NCI-H345 (cell line): ENCODE measurements around the gene VARS2.
A peak's percentile ranks its signal among the peaks of the same experiment; 100 is the strongest.

Source experiments
- DNase-seq: peaks from one replicate; lab custom pipeline; 2025; lab: John Stamatoyannopoulos, UW

The VARS2 gene

DNA sequence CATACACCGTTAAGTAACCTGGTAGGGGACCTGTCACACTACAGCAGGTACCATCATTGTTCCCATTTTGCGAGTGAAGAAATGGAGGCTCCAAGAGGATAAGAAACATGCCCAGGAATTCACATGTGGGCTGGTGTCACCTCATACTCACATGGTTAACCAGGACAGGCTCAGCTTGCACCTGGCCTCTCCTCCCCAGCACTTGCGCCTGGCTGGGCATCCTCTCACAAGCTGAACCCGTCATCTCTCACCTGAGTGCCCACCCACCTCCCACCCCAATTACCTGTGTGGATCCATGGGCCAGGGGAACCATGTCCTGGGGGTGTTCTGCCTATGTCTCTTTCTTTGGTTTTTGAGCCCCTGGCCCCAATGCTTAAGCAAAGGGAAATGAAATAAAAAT is 16.5 kb downstream of the VARS2 start:
- DNase-seq = no peak

DNA sequence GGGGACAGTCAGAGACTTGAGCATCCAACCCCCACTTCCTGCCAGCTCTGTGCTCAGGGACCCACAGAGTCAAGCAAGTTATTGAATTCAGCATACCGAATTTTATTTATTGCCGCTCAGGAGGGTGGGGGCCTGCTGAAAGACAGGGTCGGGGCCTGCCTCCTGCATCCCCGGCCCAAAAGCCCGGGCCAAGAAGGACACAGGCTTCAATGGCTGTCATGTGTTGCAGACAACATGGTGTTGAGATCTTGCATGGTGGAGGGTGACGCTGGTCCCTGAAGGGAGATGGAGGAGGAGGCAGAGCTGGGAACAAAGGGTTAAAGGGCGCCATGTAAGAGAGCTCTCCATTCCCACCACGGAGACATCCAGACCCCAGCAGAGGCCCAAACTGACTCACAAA is 17.2 kb downstream of the VARS2 start:
- DNase-seq = no peak

DNA sequence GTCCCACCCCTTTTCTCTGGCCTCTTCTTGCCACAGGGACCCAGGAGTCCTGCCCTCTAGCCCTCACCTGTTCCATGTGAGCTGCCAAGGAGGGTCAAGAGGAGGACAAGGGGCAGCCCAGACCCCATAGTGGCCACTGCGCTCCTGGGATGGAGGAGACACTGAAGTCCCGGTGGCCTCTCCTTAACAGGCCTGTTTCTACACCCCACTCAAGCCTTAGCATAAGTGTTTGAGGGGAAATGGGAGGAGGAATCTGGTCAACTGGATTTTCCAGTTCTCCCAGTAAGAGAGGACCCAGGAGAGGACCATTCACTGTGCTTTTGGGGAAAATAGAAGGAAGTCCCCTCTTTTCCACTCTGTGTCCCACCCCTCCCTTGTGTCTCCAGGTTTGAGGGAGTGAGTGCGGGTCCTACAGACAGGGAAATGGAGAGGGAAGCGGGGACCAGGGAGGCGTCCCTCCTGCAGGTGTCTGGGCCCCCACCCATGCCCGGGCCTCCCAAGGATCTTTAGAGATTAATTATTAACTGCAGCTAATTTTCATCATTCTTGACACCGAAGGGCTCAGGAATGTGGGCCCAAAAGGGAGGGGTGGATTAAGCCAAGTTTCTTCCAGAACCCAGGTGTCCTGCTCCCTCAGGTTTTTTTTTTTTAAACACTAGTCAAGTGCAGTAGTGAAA is 18.1 kb downstream of the VARS2 start, which contains the start of gene SFTA2:
SFTA2 (minus strand) TSS at position 202 of the 677 bp plus-strand sequence; CDS start at position 128, 74 bp downstream.
- no peak for DNase-seq

DNA sequence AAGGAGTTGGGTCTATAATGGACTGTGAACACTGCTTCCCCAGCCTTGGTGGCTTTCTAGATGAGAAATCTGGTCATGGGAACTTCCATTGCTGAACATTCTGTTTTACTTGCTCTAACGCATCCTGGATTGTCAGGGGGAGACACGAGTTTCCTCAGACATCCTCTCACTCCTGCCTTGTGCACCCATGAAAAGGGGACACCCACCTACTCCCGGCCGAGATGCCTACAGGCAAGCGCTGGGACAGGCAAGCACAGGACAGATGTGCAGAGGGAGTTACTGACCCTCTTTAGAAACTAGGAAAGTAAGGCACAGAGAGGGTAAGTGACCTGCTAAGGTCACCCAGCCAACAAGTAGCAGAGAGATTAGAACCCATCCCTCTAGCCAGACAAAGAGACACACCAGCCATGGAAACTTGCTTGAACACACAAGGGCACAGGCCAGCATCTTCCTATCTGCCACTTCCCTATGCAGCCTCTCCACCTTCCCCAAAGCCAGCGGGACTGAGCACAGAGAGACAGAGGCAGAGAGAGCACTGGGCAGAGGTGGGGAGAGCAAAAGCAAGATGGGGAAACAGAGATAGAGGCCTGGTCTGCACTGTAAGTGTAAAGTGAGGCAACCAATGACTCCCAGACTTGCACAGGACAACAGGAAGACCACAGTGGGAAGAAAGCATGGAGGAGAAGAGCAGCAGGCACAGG is 18.8 kb downstream of the VARS2 start:
- DNase-seq = no peak

DNA sequence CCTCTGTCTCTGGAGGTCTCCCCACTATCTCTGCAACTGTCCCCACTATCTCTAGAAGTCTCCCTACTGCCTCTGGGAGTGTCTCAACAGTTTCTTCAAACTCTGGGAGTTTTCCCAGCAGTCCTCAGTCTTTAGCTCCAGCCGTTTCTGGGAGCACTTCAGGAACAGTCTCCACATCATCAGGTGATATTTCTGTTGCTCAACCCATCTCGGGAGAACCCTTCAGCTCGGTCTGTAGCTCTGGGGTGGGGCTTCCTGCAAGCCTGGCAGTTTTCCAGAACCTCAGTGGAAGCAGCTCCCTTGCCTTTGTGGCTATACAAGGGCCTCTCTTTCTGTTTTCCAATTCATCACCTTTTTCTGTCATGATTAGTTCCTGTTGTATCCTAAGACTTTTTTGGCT is 21.0 kb downstream of the VARS2 start:
- DNase-seq = peak; percentile 53

DNA sequence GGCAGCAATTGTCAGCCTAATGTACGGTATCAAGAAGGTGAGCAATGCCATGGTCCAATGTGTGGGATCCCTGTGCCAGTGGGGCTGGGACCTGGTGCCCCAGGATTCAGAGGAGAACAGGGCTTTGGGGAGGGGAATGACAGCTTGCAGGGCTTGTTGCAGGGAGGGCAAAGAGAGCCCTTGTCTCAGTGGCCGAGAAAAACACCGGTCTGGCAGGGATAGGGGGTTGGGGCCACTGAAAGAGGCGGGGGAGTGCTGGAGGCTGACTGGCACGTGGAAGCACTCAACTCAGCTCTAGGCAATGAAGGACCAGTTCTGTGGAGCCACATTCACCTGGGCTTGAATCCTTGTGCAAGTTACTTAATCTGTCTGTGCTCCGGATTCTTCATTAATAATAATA is 23.2 kb downstream of the VARS2 start:
- no peak for DNase-seq

DNA sequence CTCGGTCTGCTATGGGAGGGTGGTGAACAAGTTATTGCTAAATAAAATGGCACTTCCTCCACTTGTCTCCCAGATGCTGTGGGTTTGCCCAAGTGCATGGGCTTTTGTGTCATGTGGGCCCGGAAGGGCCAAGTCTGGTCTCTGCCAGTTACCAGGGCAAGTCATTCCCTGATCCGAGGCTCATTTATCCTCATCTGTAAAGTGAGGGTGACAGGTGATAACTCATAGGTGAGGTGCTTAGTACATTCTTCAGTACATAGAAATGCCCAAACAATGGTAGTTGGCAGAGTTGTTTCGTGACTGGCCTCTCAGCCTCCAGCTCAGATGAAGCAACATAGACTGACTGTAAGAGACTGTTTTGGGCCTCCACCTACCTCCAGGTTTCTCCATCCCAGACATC is 24.7 kb downstream of the VARS2 start:
- DNase-seq = no peak

DNA sequence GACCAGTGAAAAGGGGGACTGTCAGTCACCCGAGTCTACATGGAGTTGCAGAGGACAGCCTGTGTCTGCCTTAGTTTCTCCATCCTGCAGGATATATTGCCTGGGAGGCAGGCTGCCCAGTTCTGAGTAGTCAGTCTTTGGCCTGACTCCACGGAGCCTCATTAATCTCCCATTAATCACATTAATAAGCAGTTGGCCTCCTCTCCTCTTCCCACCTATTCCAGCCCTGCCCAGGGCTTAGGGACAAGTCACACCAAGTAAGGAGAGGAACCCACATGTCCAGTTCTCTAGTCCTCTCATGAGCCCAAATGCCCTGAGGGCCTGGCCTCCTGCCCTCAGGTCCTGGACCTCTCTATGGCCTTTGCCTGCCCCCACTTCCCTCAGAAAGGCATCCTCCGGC is 25.4 kb downstream of the VARS2 start:
- DNase-seq = no peak

DNA sequence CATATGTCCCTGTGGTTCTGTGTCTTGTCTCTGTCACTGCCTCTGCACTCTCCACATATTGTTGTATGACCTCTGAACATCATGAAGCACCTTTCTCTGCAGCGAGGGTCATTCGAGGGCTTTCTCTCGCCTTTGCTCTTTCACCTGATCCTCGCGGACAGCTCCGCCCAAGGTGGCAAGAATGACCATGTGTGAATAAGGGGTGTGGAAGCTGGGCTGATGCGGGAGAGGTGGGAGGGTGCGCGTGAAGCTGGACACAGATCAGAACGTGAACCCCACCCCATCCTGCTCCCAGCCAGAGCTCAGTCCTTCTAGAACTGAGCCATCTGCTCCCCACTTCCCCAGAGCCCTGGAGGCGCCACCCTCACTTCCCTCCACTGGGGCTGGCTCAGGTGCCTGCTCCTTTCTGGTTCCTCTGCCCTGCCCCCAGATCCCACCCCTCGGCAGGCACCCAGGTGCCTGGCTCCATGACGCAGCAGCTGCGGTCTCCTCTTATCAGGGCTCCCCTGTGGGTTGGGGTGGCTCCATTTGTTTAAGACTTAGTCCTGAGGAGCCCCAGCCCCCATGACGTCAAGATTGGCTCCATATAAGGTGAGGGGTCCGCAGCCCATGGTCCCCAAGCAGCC is 26.4 kb downstream of the VARS2 start, which contains the start of gene MUCL3:
MUCL3 (plus strand) TSS at position 613 of the 626 bp plus-strand sequence. CDS start 27 bp downstream, outside the sequence.
- no peak for DNase-seq

DNA sequence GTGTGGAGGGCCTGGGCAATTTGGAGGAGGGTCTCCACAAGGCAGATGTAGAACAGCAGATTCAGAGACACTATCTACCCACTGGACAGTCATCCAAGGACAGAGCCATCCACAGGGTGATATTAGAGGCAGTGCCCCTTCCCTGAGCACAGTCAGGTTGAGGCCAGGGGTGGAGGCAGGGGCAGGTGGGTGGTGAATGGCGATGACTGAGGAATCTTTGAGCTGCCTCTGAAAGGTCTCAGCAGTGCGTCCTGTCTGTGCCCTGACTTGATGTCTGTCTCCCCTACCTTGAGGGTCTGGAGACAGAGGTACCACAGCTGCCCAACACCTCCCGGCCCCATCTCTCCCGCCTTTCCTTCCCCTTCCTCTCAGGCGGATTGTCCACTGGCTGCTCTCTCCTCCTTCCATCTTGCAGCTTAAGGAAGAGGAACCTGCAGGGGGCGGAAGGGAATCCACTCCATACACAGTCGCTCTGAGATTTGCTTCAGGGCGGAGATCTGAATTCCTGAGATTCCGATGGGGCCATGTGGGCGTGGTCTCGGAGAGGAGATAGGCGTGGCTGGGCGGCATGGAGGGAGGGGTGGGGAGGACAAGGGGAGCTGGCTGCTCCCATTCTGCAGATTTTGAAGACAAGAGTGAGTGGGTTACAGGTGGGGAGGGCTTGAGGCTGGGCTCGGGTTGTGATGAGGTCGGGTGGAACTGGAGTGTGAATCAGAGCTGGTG is 28.5 kb downstream of the VARS2 start:
- DNase-seq = no peak

DNA sequence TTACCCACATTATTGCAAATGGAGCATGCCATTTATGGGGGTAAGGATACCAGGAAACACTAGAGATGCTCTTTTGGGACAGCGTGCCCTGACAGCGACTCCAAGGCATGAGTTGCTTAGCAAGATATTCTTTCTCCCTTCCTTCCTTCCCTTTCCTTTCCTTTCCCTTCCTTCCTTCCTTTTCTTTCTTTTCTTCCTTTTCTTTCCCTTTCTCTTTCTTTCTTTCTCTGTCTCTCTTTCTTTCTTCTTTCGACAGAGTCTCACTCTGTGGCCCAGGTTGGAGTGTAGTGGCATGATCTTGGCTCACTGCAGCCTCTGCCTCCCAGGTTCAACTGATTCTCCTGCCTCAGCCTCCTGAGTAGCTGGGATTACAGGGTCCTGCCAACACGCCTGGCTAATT is 30.0 kb downstream of the VARS2 start:
- DNase-seq = no peak

DNA sequence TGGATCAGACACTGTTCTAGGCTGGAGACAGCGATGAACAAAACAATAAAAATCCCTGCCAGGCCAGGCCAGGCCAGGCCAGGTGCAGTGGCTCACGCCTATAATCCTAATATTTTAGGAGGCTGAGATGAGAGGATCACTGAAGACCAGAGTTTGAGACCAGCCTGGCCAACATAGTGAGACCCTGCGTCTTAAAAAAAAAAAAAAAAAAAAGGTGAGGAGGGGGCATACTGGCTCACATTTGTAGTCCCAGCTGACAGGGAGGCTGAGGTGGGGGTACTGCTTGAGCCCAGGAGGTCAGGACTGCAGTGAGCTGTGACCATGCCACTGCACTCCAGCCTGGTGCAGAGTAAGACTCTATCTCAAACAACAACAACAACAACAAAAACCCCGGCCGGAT is 31.2 kb downstream of the VARS2 start:
- DNase-seq = no peak

DNA sequence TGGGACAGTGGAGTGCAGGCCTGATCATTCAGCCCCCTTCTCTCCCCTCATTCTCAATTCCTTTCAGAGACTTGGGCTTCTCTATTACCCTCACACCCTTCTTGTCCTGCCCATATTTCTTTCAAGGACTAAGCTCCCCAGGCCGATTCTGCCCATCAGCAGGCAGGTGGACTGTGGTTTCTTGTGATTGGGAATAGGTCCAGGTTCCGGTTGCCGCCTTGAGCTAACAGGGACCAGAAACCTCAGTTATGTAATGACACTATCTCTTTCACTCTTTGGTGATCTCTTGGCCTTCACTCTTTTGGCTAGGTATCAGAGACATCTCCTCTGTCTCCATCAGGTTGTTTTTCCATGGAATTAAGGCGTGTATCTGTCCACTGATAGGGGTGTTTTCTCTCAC is 33.2 kb downstream of the VARS2 start:
- DNase-seq = no peak

DNA sequence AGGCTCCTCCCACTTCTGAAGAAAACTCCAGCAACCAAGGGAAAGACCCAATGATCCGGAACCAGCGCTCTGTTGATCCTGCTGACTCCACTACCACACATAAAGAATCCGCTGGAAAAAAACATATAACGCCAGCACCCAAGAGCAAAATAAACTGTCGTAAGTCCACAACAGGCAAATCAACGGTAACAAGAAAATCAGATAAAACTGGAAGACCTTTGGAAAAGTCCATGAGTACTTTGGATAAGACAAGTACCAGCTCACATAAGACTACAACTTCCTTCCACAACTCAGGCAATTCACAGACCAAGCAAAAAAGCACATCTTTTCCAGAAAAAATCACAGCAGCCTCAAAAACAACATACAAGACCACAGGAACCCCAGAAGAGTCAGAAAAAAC is 34.8 kb downstream of the VARS2 start:
- DNase-seq = no peak

DNA sequence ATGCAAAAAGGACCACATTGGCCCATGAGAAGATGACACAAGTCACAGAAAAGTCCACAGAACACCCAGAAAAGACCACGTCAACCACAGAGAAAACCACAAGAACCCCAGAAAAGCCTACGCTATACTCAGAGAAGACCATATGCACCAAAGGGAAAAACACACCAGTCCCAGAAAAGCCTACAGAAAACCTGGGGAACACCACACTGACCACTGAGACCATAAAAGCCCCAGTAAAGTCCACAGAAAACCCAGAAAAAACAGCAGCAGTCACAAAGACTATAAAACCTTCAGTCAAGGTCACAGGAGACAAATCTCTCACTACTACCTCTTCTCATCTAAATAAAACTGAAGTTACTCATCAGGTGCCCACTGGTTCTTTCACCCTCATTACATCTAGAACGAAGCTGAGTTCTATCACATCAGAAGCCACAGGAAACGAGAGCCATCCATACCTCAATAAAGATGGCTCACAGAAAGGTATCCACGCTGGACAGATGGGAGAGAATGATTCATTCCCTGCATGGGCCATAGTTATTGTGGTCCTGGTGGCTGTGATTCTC is 38.0 kb downstream of the VARS2 start:
- DNase-seq = no peak

DNA sequence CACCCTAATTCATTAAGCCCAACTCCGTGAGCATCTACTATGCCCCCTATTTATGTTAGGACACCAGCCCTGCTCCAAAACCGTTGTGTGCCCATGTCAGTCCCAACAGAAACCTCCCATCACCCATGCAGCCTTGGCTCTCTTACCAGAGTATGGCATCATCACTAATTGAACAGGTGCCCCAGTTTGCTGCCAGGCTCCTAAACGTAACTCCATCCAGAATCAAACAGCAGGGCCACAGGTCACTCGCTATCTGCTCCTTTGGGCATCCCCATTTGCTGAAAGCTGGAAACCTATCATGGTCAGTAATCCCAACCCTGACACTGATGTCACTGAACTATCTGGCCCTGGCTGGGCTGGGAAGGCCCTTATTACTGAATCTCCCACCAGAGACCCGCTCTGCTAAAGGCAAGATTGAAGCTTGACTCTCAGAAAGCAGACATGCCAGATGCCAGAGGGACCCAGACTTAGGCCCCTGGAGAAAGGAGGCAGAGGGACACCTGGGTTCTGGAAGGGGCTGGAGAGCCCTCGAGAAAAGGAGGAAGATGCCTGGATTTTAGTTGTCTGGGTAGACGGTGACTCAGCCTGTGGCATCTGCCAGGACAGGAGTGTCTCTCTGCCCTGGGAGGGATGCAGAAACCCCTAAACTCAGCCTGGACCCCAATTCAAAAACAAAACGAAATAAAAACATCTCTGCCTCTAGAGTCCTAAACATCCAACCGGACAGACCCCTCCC is 40.8 kb downstream of the VARS2 start:
- DNase-seq = no peak

DNA sequence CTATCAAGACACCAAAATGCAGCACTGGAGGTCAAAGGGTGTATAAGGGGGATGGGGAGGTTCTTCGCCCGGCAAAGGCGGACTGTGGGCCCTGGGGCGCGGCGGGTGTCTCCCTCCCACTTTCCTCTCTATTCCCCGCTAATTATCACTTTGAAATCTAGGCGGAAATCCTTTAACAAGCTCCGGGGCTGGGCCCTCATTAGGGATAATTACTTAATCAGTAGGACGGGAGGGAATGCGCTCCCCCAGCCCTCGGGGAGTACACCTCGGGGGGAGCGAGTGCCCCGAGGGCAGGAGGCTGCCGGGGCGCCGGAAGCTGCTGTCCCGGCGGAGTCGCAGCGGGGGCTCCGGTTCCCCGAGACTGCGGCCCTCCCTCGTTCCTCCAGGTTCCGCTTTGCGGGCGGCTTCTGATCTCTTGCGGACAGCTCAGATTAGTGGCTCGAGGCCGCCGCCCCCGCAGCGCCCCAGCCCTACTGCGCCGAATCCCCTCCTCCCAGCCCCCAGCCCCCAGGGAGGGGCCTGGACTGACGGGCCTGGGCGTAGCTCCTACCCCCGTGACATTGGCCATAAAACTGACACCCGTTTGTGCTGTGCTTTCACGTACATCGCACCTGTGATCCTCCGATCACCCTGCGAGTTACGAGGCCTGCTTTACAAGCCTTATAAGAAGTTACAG is 41.5 kb downstream of the VARS2 start:
- DNase-seq = no peak

DNA sequence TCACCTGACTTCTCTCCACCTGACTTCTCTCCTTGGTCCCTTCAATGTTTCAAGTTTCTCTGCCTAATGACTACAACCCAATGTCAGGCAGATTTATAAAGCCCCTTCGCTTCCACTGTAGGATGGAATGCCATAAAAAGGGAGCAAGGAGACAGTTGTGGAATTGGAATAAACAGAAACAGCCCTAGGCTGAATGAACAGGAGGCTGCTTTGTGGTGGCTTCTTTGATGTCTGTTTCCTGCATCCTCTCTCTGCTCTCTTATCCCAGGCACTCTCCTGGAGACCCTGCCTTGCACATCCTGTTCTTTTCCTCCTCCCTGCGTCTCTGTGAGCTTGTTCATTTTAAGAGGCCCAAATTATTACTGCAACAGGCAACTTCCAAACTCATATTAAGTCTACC is 43.7 kb downstream of the VARS2 start:
- no peak for DNase-seq

DNA sequence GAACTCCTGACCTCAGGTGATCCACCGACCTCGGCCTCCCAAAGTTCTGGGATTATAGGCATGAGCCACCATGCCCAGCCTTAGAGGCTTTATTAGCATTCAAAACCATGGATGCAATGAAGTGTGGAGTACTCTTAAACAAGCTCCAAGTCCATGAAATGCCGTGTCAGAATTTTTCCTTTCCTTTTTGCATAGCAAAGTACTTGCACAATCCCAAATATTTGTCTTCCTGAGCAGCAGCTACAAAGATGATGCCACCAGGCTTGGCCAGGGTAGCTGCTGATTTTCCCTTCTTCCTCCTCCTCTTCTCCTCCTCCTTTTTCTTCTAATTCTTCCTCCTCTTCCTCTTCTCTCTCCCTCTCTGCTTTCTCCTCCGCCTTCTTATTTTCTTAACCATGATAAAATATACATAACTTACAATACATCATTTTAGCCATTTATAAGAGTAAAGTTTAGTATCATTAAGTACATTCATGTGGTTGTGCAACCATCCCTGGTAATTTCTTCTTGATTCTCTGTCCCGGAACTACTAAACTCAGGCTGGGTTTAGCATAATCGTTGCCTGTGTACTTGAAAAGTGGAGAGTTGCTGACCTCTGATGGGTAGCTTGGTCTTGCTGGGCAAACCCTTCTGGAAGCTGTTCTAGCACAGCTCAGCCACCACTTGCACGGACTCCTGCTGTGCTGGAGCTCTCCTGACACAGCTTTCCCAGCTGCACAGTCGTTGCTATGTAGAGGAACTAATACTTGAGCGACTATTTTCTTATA is 47.1 kb downstream of the VARS2 start:
- DNase-seq = no peak

DNA sequence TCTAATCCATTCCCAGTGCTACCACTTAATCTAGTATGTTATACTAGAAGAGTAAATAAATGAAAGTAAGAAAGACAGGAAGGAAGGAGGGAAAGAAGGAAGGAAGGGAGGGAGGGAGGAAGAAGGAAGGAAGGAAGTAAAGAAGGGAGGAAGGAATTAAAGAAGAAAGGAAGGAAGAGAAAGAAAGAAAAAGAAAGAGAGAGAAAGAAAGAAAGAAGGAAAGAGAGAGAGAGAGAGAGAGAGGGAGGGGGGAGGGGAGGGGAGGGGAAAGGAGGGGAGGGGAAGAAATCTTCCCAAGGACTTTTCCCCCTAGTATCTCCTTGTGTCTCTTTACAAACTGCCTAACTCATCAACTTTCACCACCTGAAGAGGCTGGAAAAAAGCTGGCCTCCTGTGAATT is 48.7 kb downstream of the VARS2 start:
- no peak for DNase-seq
